T-helper 1 cell treated with Interleukin-12 subunit alpha and Interleukin-12 subunit beta and Interleukin-4 antibody, amounts not matched to agents 30 μg/mL and 1 μg/mL, for 36 hours (primary cell): Measurements from ENCODE around the gene PDE6G.
"Not testable (repeated sequence)": the region's sequence is repeated elsewhere in the genome, so short reads cannot be mapped to it uniquely, and the experiment has no call there.

Experiments
- H3K27ac Mint-ChIP-seq: one replicate; pipeline ENCODE4 v1.8.0; 2021; ENCODE audit warnings: mild to moderate bottlenecking, mixed read lengths
- H3K27me3 Mint-ChIP-seq: one replicate; pipeline ENCODE4 v1.8.0; 2021; ENCODE audit warnings: low read depth, mixed read lengths
- H3K36me3 Mint-ChIP-seq: one replicate; pipeline ENCODE4 v1.8.0; 2021; ENCODE audit warnings: low read depth, mixed read lengths
- H3K4me1 Mint-ChIP-seq: one replicate; pipeline ENCODE4 v1.8.0; 2021; ENCODE audit warnings: low read depth, mixed read lengths
- H3K4me3 Mint-ChIP-seq: one replicate; pipeline ENCODE4 v1.8.0; 2021; ENCODE audit warnings: mild to moderate bottlenecking, moderate library complexity, mixed read lengths
- H3K9me3 Mint-ChIP-seq: one replicate; pipeline ENCODE4 v1.8.0; 2021; ENCODE audit warnings: mixed read lengths

The PDE6G gene

GRCh38 chr17:81638683-81639082 lies 17.7 kb downstream of the PDE6G start:
- H3K4me3 Mint-ChIP-seq, result no peak overlapping the region
- no peaks in the 10 kb centered on the region for H3K9me3 Mint-ChIP-seq
- H3K27ac Mint-ChIP-seq, result no peak overlapping the region
- no peaks in the 10 kb centered on the region for H3K27me3 Mint-ChIP-seq
- H3K4me1 Mint-ChIP-seq, result peaks cover 8% of the 10 kb centered on the region
- peaks cover 4% of the 10 kb centered on the region for H3K36me3 Mint-ChIP-seq

DNA sequence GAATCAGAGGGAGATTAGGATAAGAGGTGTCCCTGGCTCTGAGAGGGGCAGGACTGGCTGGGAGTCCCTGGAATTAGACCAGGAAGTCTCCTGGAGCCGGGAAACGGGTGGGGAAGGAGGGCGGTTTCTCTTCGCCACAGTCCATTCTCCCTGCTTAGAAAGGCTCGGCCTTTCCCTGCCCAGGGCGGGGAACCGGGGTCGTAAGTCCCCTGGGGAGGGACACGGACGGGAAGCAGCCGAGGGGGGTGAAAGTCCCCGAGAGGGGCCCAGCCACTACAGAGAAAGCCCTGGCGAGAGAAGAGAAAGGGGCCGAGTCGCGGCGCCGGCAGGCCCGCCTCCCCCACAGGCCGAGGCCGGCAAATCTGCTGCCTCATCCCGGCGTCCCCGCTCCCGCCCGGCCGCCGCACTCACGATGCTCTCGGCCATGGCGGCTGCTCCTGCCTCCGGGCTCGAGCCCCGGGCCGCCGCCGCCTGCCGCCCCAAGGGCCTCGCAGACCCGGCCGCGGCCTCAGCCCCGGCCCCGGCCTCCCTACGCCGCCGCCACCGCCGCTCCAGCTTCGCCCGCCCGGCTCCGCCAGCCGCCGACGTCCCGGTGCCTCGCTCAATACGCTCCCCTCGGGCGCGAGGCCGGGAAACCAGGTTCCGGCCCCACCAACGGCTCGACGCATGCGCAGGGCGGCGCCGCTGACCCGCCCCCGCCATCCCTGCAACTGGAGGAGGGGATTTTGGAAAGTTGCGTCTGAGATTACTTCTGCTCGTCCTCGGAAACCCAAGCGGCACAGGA lies 19.6 kb downstream of the PDE6G start, which contains the start of the genes NPLOC4 and TSPAN10:
Gene NPLOC4, minus strand, starts transcription at position 608 of the 784 bp plus-strand sequence. Its CDS starts 182 bp downstream, at position 426.
Gene TSPAN10, plus strand, starts transcription at position 692 of the 784 bp plus-strand sequence. CDS start 5,217 bp downstream, outside the sequence.
- peaks cover 8% of the 10 kb centered on the region for H3K36me3 Mint-ChIP-seq
- no peaks in the 10 kb centered on the region for H3K9me3 Mint-ChIP-seq
- peak within 1 kb of the TSS; percentile 93 for H3K4me3 Mint-ChIP-seq
- peak within 1 kb of the TSS; percentile 82 for H3K27ac Mint-ChIP-seq
- H3K27me3 Mint-ChIP-seq, result no peaks in the 10 kb centered on the region
- peaks cover 11% of the 10 kb centered on the region for H3K4me1 Mint-ChIP-seq

DNA sequence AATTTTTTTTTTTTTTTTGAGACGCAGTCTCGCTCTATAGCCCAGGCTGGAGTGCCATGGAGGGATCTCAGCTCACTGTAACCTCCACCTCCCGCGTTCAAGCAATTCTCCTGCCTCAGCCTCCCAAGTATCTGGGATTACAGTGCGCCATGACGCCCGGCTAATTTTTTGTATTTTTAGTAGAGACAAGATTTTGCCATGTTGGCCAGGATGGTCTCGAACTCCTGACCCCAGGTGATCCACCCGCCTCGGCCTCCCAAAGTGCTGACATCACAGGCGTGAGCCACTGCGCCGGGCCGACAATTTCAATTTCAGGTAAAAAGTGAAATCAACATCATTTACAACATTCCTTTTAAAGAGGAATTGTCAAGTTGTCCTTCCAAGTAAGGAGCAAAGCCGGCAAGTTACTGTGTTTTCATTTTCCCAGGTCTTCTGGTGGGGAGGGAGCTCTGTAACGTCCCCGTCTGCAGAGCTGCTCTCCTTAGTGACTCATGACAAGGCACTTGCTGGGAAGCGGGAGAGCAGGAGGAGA lies 20.3 kb downstream of the PDE6G start:
- peaks cover 11% of the 10 kb centered on the region for H3K4me1 Mint-ChIP-seq
- peak overlapping the region; percentile 82 for H3K27ac Mint-ChIP-seq
- H3K27me3 Mint-ChIP-seq, result no peaks in the 10 kb centered on the region
- H3K4me3 Mint-ChIP-seq, result peak overlapping the region; percentile 93
- peaks cover 8% of the 10 kb centered on the region for H3K36me3 Mint-ChIP-seq
- no peaks in the 10 kb centered on the region for H3K9me3 Mint-ChIP-seq

DNA sequence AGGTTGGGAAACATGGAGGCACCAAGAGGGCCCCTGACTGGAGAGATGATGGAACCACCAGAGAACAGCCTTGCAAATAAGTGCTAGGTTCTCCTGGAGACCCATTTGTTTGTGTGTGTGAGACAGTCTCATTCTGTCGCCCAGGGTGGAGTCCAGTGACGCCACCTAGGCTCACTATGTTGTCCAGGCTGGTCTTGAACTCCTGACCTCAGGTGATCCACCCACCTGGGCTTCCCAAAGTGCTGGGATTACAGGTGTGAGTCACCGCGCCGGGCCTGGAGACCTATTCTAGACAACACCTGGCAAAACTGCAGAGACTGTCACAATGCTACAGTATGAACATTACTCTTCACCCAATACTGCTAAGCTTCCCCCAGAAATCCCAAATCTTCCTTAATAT lies 20.9 kb downstream of the PDE6G start:
- H3K36me3 Mint-ChIP-seq, result peaks cover 8% of the 10 kb centered on the region
- H3K4me3 Mint-ChIP-seq, result peak overlapping the region; percentile 93
- H3K27ac Mint-ChIP-seq, result peak overlapping the region; percentile 8
- no peaks in the 10 kb centered on the region for H3K27me3 Mint-ChIP-seq
- peaks cover 12% of the 10 kb centered on the region for H3K4me1 Mint-ChIP-seq
- no peaks in the 10 kb centered on the region for H3K9me3 Mint-ChIP-seq

GRCh38 chr17:81631482-81631881 lies 24.9 kb downstream of the PDE6G start:
- no peak overlapping the region for H3K4me3 Mint-ChIP-seq
- H3K9me3 Mint-ChIP-seq, result no peaks in the 10 kb centered on the region
- peaks cover 13% of the 10 kb centered on the region for H3K4me1 Mint-ChIP-seq
- H3K36me3 Mint-ChIP-seq, result peaks cover 22% of the 10 kb centered on the region
- no peak overlapping the region for H3K27ac Mint-ChIP-seq
- H3K27me3 Mint-ChIP-seq, result no peaks in the 10 kb centered on the region

DNA sequence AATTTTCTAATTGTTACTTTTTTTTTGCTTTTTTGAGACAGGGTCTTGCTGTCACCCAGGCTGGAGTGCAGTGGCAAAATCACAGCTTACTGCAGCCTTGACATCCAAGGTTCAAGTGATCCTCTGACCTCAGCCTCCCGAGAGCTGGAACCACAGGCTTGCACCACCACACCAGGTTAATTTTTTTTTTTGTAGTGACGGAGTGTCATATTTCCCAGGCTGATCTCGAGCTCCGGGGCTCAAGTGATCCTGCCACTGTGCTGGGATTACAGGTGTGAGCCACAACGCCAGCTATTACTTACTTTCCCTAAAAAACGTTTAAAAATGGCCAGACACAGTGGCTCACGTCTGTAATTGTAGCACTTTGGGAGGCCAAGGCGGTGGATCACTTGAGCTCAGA lies 26.1 kb downstream of the PDE6G start:
- Mint-ChIP-seq H3K27ac (no peak overlapping the region), H3K4me1 (peaks cover 8% of the 10 kb centered on the region), H3K9me3 (peaks cover 3% of the 10 kb centered on the region), H3K27me3 (no peaks in the 10 kb centered on the region), H3K4me3 (no peak overlapping the region), H3K36me3 (peaks cover 27% of the 10 kb centered on the region)

- peaks cover 11% of the 10 kb centered on the region for H3K9me3 Mint-ChIP-seq
- peaks cover 18% of the 10 kb centered on the region for H3K4me1 Mint-ChIP-seq
- no peak overlapping the region for H3K27ac Mint-ChIP-seq
- no peaks in the 10 kb centered on the region for H3K27me3 Mint-ChIP-seq
- H3K4me3 Mint-ChIP-seq, result no peak overlapping the region
- peaks cover 46% of the 10 kb centered on the region for H3K36me3 Mint-ChIP-seq
Observed at GRCh38 chr17:81621494-81622130, 34.7 kb downstream of the PDE6G start.

DNA sequence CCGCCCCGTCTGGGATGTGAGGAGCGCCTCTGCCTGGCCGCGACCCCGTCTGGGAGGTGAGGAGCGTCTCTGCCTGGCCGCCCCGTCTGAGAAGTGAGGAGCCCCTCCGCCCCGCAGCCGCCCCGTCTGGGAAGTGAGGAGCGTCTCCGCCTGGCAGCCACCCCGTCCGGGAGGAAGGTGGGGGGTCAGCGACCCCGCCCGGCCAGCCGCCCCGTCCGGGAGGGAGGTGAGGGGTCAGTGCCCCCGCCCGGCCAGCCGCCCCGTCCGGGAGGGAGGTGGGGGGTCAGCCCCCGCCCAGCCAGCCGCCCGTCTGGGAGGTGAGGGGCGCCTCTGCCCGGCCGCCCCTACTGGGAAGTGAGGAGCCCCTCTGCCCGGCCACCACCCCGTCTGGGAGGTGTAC lies 38.0 kb downstream of the PDE6G start:
- H3K4me3 Mint-ChIP-seq, H3K27ac Mint-ChIP-seq, H3K27me3 Mint-ChIP-seq, H3K9me3 Mint-ChIP-seq: not testable (repeated sequence)
- H3K4me1 Mint-ChIP-seq, result peaks cover 21% of the 10 kb centered on the region
- H3K36me3 Mint-ChIP-seq, result peaks cover 35% of the 10 kb centered on the region

GRCh38 chr17:81616877-81617276 lies 39.5 kb downstream of the PDE6G start:
- peaks cover 23% of the 10 kb centered on the region for H3K4me1 Mint-ChIP-seq
- no peak overlapping the region for H3K4me3 Mint-ChIP-seq
- H3K27me3 Mint-ChIP-seq, result no peaks in the 10 kb centered on the region
- peaks cover 42% of the 10 kb centered on the region for H3K36me3 Mint-ChIP-seq
- H3K27ac Mint-ChIP-seq, result no peak overlapping the region
- no peaks in the 10 kb centered on the region for H3K9me3 Mint-ChIP-seq

DNA sequence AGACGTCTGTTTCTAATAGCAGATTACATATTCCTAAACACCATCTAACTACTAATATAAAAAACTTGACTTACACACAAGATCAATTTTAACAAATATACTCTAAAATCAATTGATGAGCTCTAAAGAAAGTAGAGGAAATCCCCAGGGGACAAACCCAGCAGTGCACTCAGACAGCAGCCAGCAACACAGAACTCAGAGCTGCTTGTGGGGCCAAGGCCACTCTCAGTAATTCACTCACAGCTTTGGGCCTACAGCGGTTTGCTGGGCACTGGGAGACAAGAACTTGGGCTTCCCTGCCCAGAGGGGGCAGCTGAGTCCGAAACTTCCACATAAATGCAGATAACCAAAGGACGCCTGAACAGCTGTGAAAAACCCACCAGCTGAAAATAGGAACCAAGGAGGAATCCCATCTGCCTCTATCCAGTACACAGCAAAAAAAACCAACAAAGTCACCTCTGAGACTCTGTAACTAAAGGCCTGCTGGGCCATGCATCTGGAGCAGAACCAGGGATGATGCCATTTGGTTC lies 40.9 kb downstream of the PDE6G start:
- no peaks in the 10 kb centered on the region for H3K9me3 Mint-ChIP-seq
- no peak overlapping the region for H3K27ac Mint-ChIP-seq
- H3K27me3 Mint-ChIP-seq, result no peaks in the 10 kb centered on the region
- H3K4me3 Mint-ChIP-seq, result no peak overlapping the region
- peaks cover 32% of the 10 kb centered on the region for H3K36me3 Mint-ChIP-seq
- peaks cover 21% of the 10 kb centered on the region for H3K4me1 Mint-ChIP-seq

DNA sequence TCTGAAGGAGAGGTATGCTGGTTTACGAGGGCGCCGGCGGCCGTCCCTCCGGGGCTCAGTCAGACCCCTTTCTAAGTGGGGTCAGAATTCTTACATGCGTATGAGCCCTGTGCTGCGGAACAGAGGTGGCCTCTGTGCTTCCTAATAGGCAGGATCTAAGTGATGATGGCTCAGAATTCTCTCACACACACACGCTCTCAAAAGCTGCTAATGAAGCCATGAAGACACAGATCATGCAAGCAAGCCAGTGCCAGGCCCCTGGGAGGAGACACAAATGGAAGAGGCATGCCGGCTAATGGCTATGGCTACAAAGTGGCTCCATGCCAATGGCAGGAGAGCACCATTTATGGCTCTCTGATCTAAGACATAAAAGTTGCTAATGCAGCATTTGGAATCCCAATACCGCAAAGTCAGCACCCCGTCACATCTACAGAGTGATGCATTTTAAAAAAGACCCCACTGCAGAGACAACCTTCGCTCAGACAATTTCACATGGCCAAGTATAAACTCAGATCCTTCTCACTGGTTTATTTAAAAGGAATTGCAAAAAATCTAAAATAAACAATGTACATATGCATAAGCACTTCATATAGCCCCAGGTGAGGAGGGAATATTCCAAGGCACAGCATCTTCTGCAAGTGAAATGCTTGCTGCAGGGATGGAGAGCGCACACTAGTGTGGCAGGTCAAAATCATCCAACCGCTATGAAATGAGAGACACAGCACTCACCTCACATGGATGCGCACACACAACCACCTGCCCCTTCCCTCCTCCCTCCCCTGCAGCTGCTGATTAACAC lies 44.0 kb downstream of the PDE6G start:
- H3K9me3 Mint-ChIP-seq, result no peaks in the 10 kb centered on the region
- H3K27me3 Mint-ChIP-seq, result no peaks in the 10 kb centered on the region
- H3K4me1 Mint-ChIP-seq, result peaks cover 20% of the 10 kb centered on the region
- H3K4me3 Mint-ChIP-seq, result no peak overlapping the region
- no peak overlapping the region for H3K27ac Mint-ChIP-seq
- peaks cover 34% of the 10 kb centered on the region for H3K36me3 Mint-ChIP-seq

- peaks cover 37% of the 10 kb centered on the region for H3K36me3 Mint-ChIP-seq
Observed at GRCh38 chr17:81609541-81610311, 46.6 kb downstream of the PDE6G start.

DNA sequence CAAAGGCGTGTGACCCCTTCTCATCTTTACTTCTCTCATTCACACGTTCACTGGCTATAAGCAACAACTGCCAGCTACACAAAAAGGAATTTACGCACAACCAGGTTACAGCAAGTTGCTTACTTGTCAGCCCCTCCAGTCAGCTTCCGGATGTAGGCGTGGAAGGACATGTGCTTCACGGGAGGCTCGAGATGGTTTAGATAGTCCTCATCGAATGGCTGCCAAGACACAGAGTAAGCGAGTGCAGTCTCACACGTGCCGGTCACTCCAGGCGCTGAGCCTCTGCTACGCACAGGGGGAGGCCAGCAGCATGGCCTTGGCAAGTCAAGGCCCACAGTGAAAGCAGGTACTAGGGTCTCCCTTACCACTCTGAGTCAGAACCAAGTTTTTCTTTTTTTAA lies 47.7 kb downstream of the PDE6G start:
- no peaks in the 10 kb centered on the region for H3K27me3 Mint-ChIP-seq
- no peak overlapping the region for H3K4me3 Mint-ChIP-seq
- peaks cover 36% of the 10 kb centered on the region for H3K36me3 Mint-ChIP-seq
- no peaks in the 10 kb centered on the region for H3K9me3 Mint-ChIP-seq
- H3K27ac Mint-ChIP-seq, result no peak overlapping the region
- peaks cover 3% of the 10 kb centered on the region for H3K4me1 Mint-ChIP-seq

More at GRCh38 chr17:81609541-81610311, 46.6 kb downstream of the PDE6G start:
- Mint-ChIP-seq H3K27me3 (no peaks in the 10 kb centered on the region), H3K4me1 (peaks cover 9% of the 10 kb centered on the region), H3K27ac (no peak overlapping the region), H3K4me3 (no peak overlapping the region), H3K9me3 (no peaks in the 10 kb centered on the region)
